ENCODE results near the gene NDUFS1. TPM values are rescaled to one million over a fixed set of nuclear protein-coding genes. Genes with fewer than 3 reads are reported as not detected.

Gene NDUFS1
- total RNA-seq, 4 donors from 2014 or later = 37.0 to 118 (median 76.5) TPM

DNA sequence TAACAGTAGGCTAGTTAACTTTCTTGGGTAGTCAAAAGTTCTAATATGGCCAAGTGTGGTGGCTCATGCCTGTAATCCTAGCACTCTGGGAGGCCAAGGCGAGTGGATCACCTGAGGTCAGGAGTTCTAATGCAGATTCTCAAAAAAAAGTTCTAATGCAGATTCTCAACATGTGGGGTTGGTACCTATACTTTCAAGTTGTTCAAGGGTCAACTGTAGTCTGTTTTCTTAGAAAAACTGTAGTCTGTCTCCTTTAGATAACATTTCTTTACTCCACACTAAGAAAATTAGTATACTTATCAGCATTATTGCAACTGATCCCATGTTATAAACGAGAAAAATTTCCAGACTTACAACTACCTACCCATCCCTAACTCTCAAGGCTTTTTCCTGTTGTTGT lies 89.8 kb downstream of the NDUFS1 start:
- no peak overlapping the region for H3K4me3 ChIP-seq
- no peaks in the 10 kb centered on the region for H3K9me3 ChIP-seq
- intact Hi-C loops (cut with DNase I; ENCODE audit: low total_unique reads) = no loop called here
- H3K4me1 ChIP-seq = peaks cover 0 to 9% (median 3%) of the 10 kb centered on the region in 4 donors
- in situ Hi-C loops (cut with MboI; ENCODE audit: low pct_ligation_motif_present in 1 of 4, low pct_unique_long_range_greater_than_20kb in 1 of 4, low sequenced_read_pairs in 3 of 4) = no loop called here
- no peak for DNase-seq
- WGBS, 2 donors (ENCODE audit: low coverage in 1 of 2) = 81 to 86% methylated on average over 2 of the region's 2 CpGs
- no peak for TF ChIP-seq POLR2A (IDR thresholded peaks at IDR 0.05)
- no peak for TF ChIP-seq POLR2AphosphoS5 (IDR thresholded peaks at IDR 0.05)
- TF ChIP-seq EP300 (IDR thresholded peaks at IDR 0.05; ENCODE audit: low read depth) = no peak
- TF ChIP-seq, protein P1, sequence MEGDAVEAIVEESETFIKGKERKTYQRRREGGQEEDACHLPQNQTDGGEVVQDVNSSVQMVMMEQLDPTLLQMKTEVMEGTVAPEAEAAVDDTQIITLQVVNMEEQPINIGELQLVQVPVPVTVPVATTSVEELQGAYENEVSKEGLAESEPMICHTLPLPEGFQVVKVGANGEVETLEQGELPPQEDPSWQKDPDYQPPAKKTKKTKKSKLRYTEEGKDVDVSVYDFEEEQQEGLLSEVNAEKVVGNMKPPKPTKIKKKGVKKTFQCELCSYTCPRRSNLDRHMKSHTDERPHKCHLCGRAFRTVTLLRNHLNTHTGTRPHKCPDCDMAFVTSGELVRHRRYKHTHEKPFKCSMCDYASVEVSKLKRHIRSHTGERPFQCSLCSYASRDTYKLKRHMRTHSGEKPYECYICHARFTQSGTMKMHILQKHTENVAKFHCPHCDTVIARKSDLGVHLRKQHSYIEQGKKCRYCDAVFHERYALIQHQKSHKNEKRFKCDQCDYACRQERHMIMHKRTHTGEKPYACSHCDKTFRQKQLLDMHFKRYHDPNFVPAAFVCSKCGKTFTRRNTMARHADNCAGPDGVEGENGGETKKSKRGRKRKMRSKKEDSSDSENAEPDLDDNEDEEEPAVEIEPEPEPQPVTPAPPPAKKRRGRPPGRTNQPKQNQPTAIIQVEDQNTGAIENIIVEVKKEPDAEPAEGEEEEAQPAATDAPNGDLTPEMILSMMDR (IDR thresholded peaks at IDR 0.05) = no peak
- H3K27ac ChIP-seq = no peak overlapping the region
- H3K27me3 ChIP-seq = no peaks in the 10 kb centered on the region
- H3K36me3 ChIP-seq = no peaks in the 10 kb centered on the region

- DNase-seq = no peak
- intact Hi-C loops (cut with DNase I; ENCODE audit: low total_unique reads) (no loop called here), in situ Hi-C loops (cut with MboI; ENCODE audit: low pct_ligation_motif_present in 1 of 4, low pct_unique_long_range_greater_than_20kb in 1 of 4, low sequenced_read_pairs in 3 of 4) (no loop called here)
- H3K27me3 ChIP-seq = no peaks in the 10 kb centered on the region
- H3K9me3 ChIP-seq = no peaks in the 10 kb centered on the region
- H3K4me3 ChIP-seq = no peak overlapping the region
- TF ChIP-seq EP300 (IDR thresholded peaks at IDR 0.05; ENCODE audit: low read depth) (no peak), POLR2AphosphoS5 (IDR thresholded peaks at IDR 0.05) (no peak), POLR2A (IDR thresholded peaks at IDR 0.05) (no peak)
- TF ChIP-seq, protein P1 (IDR thresholded peaks at IDR 0.05) = no peak
- H3K4me1 ChIP-seq = peaks cover 0 to 6% (median 2%) of the 10 kb centered on the region in 4 donors
- 100% methylated on average over 1 of the region's 1 CpG; no CpG with 5 or more reads in 1 of the 2 donors for WGBS, 2 donors (ENCODE audit: low coverage in 1 of 2)
- no peaks in the 10 kb centered on the region for H3K36me3 ChIP-seq
- no peak overlapping the region for H3K27ac ChIP-seq
These were observed 91.0 kb downstream of the NDUFS1 start for GRCh38 chr2:206068207-206068606.

Small RNA genes lying within 50 kb of the gene (small RNA-seq; reads per million reads assigned to genes)
- 0 reads per million in 4 donors for gene RF00134
- gene RF02271 = 0 reads per million in 4 donors
- gene SNORA41 = 0 reads per million in 4 donors
- gene SNORD51 = 0 to 0.42 (median 0.21) reads per million in 4 donors

Other genes with a start within 250 kb of the NDUFS1 start
- gene INO80D, start 73.3 kb downstream of the NDUFS1 start, total RNA-seq = 10 to 100 TPM; 22.9 to 46.8 (median 31.2) TPM
- 100 to 1,000 TPM in 3 of 4 donors, 10 to 100 TPM in 1; 83.0 to 261 (median 183) TPM for gene EEF1B2, start 451 bp upstream of the NDUFS1 start, total RNA-seq
- 1 to 10 TPM; 2.2 to 9.4 (median 6.6) TPM for gene ZDBF2, start 115.2 kb upstream of the NDUFS1 start, total RNA-seq

All from transverse colon (tissue), 4 donors.